K562 (cell line): ENCODE results near the gene C6orf47. TPM values are rescaled to one million over a fixed set of nuclear protein-coding genes. Genes with fewer than 3 reads are reported as not detected.

Experiments
- ARHGAP35 ChIP-seq: fragments of 450-650 bp; IDR thresholded peaks from 2 replicates; pipeline ENCODE4 v1.6.1; 2018; ENCODE audit not compliant: partially characterized antibody
- ARID2 ChIP-seq: fragments of 450-650 bp; IDR thresholded peaks from 2 replicates; pipeline ENCODE4 v1.6.1; 2017; ENCODE audit warnings: antibody characterized with exemption, mild to moderate bottlenecking
- C11orf30 ChIP-seq: fragments of 450-650 bp; IDR thresholded peaks from 2 replicates; pipeline ENCODE4 v1.6.1; 2016; ENCODE audit warnings: low read depth, mild to moderate bottlenecking
- CBX3 ChIP-seq, 2 experiments: IDR thresholded peaks; 1 replicate in 1 of 2; 2 replicates in 1 of 2; pipeline ENCODE4 v1.6.1; 2012; ENCODE audit warnings: inconsistent platforms in 2 of 2, low read length in 2 of 2, borderline replicate concordance in 1 of 2, control low read depth in 1 of 2
- E2F3 ChIP-seq: fragments of 250-450 bp; sonication (Bioruptor Pico); IDR thresholded peaks from 2 replicates; pipeline ENCODE4 v1.4.0; 2020; ENCODE audit warnings: mild to moderate bottlenecking
- KAT2B ChIP-seq: IDR thresholded peaks from one replicate; pipeline ENCODE4 v1.6.1; 2012; ENCODE audit warnings: low read depth, mild to moderate bottlenecking, control low read depth, inconsistent platforms, low read length, moderate library complexity
- LEF1 ChIP-seq: fragments of 450-650 bp; IDR thresholded peaks from 2 replicates; pipeline ENCODE4 v1.6.1; 2016; ENCODE audit warnings: mild to moderate bottlenecking
- RBM22 ChIP-seq: fragments of 200-400 bp; formaldehyde crosslinking; IDR thresholded peaks from 2 replicates; pipeline ENCODE4 v1.6.1; 2018; ENCODE audit warnings: low read length, low read depth; ENCODE audit not compliant: poor library complexity, severe bottlenecking
- SNIP1 ChIP-seq: fragments of 450-650 bp; IDR thresholded peaks from 2 replicates; pipeline ENCODE4 v1.7.1; 2017; ENCODE audit warnings: low read depth, mild to moderate bottlenecking
- TBP ChIP-seq: optimal IDR thresholded peaks from 2 replicates; pipeline ENCODE3; 2011; ENCODE audit warnings: low read depth, low read length, improper control_type of control experiment
- TCFL5 ChIP-seq: fragments of 250-450 bp; sonication (Bioruptor Pico); conservative IDR thresholded peaks from 2 replicates; pipeline ENCODE4 v1.6.1; 2021; ENCODE audit warnings: mild to moderate bottlenecking, moderate library complexity, matching md5 sums
- ZBTB33 ChIP-seq: sonication (generic); formaldehyde crosslinking; IDR thresholded peaks from 2 replicates; pipeline ENCODE4 v1.8.1; 2023; ENCODE audit warnings: mild to moderate bottlenecking, missing genetic modification reagents
- ZFP1 ChIP-seq: fragments of 450-650 bp; formaldehyde crosslinking; IDR thresholded peaks from 2 replicates; pipeline ENCODE4 v1.4.0; 2020; ENCODE audit warnings: mild to moderate bottlenecking, mixed read lengths
- ZHX1 ChIP-seq: fragments of 150-350 bp; conservative IDR thresholded peaks from 2 replicates; pipeline ENCODE4 v1.6.1; 2014; ENCODE audit warnings: low read length
- ZNF12 ChIP-seq: sonication (generic); formaldehyde crosslinking; IDR thresholded peaks from 2 replicates; pipeline ENCODE4 v1.4.0; 2020; ENCODE audit warnings: mild to moderate bottlenecking, missing genetic modification reagents
- ZNF224 ChIP-seq: sonication (generic); formaldehyde crosslinking; IDR thresholded peaks from 2 replicates; pipeline ENCODE4 v1.8.0; 2022; ENCODE audit warnings: mild to moderate bottlenecking, missing genetic modification reagents
- ZNF347 ChIP-seq: fragments of 450-650 bp; formaldehyde crosslinking; IDR thresholded peaks from 2 replicates; pipeline ENCODE4 v1.4.0; 2020; ENCODE audit warnings: low read depth, mild to moderate bottlenecking, moderate library complexity
- polyA plus RNA-seq, 8 experiments: library from polyadenylated mRNA; depleted of rRNA in 4 of 8; stranded (reverse) in 5 of 8; unstranded in 3 of 8; fragments of >200 nt; fragmentation: Nextera tagmentation in 2 of 8; fragmentation: Illumina TruSeq in 1 of 8; extraction: Ambion mirVana in 2 of 8; extraction: Trizol in 1 of 8; gene quantifications; 2 replicates each; pipeline versions ENCODE4 v1.2.1 to v1.2.3, GENCODE V29; 2011 to 2014; ENCODE audit warnings: inconsistent platforms in 1 of 8, missing spikeins in 1 of 8
- total RNA-seq, 7 experiments: library from RNA; depleted of rRNA in 6 of 7; stranded (reverse); fragments of >200 nt in 6 of 7; fragmentation: Illumina TruSeq in 2 of 7; extraction: Trizol in 2 of 7; gene quantifications; 2 replicates each; pipeline versions ENCODE4 v1.2.1 to v1.2.3, GENCODE V29; 2011 to 2021; ENCODE audit warnings: low replicate concordance in 1 of 7
- TF ChIP-seq, protein P1 (sequence below): fragments of 250-450 bp; sonication (Bioruptor Pico); IDR thresholded peaks from 2 replicates; pipeline ENCODE4 v1.4.0; 2020

Gene C6orf47
- total and polyA plus RNA-seq, 9 of the 15 experiments (the other 6 are each of a cell fraction or from before 2014, with no cell fraction given) = 0.14 to 43.8 (median 27.0) TPM

GRCh38 chr6:31663961-31664789, 3.6 kb upstream of the C6orf47 start (continued):
- no peak for TF ChIP-seq ZHX1
- 0 out of 2 replicates have a peak, but pooled peaks have one; percentile 35 for TF ChIP-seq ZNF224 (CRISPR knock-in tag)
- no peak for TF ChIP-seq SNIP1
- no peak for TF ChIP-seq KAT2B
- TF ChIP-seq, protein P1, sequence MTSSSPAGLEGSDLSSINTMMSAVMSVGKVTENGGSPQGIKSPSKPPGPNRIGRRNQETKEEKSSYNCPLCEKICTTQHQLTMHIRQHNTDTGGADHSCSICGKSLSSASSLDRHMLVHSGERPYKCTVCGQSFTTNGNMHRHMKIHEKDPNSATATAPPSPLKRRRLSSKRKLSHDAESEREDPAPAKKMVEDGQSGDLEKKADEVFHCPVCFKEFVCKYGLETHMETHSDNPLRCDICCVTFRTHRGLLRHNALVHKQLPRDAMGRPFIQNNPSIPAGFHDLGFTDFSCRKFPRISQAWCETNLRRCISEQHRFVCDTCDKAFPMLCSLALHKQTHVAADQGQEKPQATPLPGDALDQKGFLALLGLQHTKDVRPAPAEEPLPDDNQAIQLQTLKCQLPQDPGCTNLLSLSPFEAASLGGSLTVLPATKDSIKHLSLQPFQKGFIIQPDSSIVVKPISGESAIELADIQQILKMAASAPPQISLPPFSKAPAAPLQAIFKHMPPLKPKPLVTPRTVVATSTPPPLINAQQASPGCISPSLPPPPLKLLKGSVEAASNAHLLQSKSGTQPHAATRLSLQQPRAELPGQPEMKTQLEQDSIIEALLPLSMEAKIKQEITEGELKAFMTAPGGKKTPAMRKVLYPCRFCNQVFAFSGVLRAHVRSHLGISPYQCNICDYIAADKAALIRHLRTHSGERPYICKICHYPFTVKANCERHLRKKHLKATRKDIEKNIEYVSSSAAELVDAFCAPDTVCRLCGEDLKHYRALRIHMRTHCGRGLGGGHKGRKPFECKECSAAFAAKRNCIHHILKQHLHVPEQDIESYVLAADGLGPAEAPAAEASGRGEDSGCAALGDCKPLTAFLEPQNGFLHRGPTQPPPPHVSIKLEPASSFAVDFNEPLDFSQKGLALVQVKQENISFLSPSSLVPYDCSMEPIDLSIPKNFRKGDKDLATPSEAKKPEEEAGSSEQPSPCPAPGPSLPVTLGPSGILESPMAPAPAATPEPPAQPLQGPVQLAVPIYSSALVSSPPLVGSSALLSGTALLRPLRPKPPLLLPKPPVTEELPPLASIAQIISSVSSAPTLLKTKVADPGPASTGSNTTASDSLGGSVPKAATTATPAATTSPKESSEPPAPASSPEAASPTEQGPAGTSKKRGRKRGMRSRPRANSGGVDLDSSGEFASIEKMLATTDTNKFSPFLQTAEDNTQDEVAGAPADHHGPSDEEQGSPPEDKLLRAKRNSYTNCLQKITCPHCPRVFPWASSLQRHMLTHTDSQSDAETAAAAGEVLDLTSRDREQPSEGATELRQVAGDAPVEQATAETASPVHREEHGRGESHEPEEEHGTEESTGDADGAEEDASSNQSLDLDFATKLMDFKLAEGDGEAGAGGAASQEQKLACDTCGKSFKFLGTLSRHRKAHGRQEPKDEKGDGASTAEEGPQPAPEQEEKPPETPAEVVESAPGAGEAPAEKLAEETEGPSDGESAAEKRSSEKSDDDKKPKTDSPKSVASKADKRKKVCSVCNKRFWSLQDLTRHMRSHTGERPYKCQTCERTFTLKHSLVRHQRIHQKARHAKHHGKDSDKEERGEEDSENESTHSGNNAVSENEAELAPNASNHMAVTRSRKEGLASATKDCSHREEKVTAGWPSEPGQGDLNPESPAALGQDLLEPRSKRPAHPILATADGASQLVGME (CRISPR knock-in tag) = peak; percentile 55
- no peak for TF ChIP-seq ZFP1 (CRISPR knock-in tag)
- TF ChIP-seq ARID2 = 0 out of 2 replicates have a peak, but pooled peaks have one; percentile 68
- peak; percentile 51 for TF ChIP-seq ARHGAP35
- TF ChIP-seq CBX3 (IDR thresholded peaks at IDR 0.05; ENCODE audit: borderline replicate concordance in 1 of 2, low read length in 2 of 2) = no peak
- TF ChIP-seq ZNF12 (CRISPR knock-in tag) = no peak
- peak; percentile 16; the same call in 1 of the 2 replicates for TF ChIP-seq LEF1
- TF ChIP-seq C11orf30 = no peak
- TF ChIP-seq TCFL5 (CRISPR knock-in tag) = no peak
- peak; percentile 36 for TF ChIP-seq TBP
- peak; percentile 17; the same call in 1 of the 2 replicates for TF ChIP-seq ZNF347 (CRISPR knock-in tag)
- TF ChIP-seq RBM22 = peak; percentile 45
- no peak for TF ChIP-seq E2F3
- no peak for TF ChIP-seq ZBTB33 (CRISPR knock-in tag)
